ENCODE data around the gene OPA3. TPM values are rescaled to one million over a fixed set of nuclear protein-coding genes. Genes with fewer than 3 reads are reported as not detected.
A peak's percentile ranks its signal among the peaks of the same experiment; 100 is the strongest.
"Not testable (repeated sequence)": the region's sequence is repeated elsewhere in the genome, so short reads cannot be mapped to it uniquely, and the experiment has no call there.

Gene OPA3
- total RNA-seq, 2 experiments from 2014 or later: 13.7 to 14.3 TPM

- H3K9me3 Mint-ChIP-seq: no peaks in the 10 kb centered on the region
These were observed 31.4 kb upstream of the OPA3 start for GRCh38 chr19:45615795-45616703.

DNA sequence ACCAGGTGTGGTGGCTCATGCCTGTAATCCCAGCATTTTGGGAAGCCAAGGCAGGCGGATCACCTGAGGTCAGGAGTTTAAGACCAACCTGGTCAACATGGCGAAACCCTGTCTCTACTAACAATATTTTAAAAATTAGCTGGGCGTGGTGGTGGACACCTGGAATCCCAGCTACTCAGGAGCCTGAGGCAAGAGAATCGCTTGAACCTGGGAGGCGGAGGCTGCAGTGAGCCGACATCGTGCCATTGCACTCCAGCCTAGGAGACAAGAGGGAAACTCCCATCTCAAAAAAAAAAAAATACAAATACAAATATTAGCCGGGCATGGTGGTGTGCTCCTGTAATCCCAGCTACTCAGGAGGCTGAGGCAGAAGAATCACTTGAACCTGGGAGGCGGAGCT lies 30.5 kb upstream of the OPA3 start:
- intact Hi-C loops (cut with micrococcal nuclease); H3K4me3 Mint-ChIP-seq; H3K9me3 Mint-ChIP-seq; H3K27me3 Mint-ChIP-seq; DNase-seq; ATAC-seq: not testable (repeated sequence)
- peaks cover 56% of the 10 kb centered on the region for H3K36me3 Mint-ChIP-seq (ENCODE audit: low read depth)
- CTCF ChIA-PET: interaction anchor here (2.3 kb wide), 1 partner anchor 27 kb away, joined by 15 read pairs; no protein-coding TSS in a partner anchor
- peak overlapping the region; percentile 92 for H3K27ac Mint-ChIP-seq
- peaks cover 23% of the 10 kb centered on the region for H3K4me1 Mint-ChIP-seq (ENCODE audit: low read depth)
- POLR2A ChIA-PET: interaction anchor here (0.7 to 5.2 kb wide), 5 partner anchors 11 to 77 kb away, joined by 3 to 30 read pairs (median 6); partner anchors contain the start of gene SNRPD2

More at GRCh38 chr19:45615795-45616703, 31.4 kb upstream of the OPA3 start:
- ChIA-PET POLR2A (interaction anchor here (0.6 to 5.2 kb wide), 4 partner anchors 20 to 75 kb away, joined by 4 to 30 read pairs (median 7); no protein-coding TSS in a partner anchor), CTCF (interaction anchor here (1.0 to 2.0 kb wide), 3 partner anchors 10 to 30 kb away, joined by 3 to 7 read pairs (median 6); no protein-coding TSS in a partner anchor)
- Mint-ChIP-seq H3K4me3 (no peak overlapping the region), H3K27me3 (no peaks in the 10 kb centered on the region), H3K27ac (peak overlapping the region; percentile 43), H3K36me3 (ENCODE audit: low read depth) (peaks cover 55% of the 10 kb centered on the region), H3K4me1 (ENCODE audit: low read depth) (peaks cover 23% of the 10 kb centered on the region)
- TF ChIP-seq, protein P1, sequence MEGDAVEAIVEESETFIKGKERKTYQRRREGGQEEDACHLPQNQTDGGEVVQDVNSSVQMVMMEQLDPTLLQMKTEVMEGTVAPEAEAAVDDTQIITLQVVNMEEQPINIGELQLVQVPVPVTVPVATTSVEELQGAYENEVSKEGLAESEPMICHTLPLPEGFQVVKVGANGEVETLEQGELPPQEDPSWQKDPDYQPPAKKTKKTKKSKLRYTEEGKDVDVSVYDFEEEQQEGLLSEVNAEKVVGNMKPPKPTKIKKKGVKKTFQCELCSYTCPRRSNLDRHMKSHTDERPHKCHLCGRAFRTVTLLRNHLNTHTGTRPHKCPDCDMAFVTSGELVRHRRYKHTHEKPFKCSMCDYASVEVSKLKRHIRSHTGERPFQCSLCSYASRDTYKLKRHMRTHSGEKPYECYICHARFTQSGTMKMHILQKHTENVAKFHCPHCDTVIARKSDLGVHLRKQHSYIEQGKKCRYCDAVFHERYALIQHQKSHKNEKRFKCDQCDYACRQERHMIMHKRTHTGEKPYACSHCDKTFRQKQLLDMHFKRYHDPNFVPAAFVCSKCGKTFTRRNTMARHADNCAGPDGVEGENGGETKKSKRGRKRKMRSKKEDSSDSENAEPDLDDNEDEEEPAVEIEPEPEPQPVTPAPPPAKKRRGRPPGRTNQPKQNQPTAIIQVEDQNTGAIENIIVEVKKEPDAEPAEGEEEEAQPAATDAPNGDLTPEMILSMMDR (IDR thresholded peaks at IDR 0.05): no peak
- peak; percentile 93 for DNase-seq
- ATAC-seq: peak; percentile 92
- intact Hi-C loops (cut with micrococcal nuclease): no loop called here

- ATAC-seq (peak; percentile 78), DNase-seq (peak; percentile 70)
- intact Hi-C loops (cut with micrococcal nuclease): no loop called here
- Mint-ChIP-seq H3K36me3 (ENCODE audit: low read depth) (peaks cover 65% of the 10 kb centered on the region), H3K27me3 (no peaks in the 10 kb centered on the region), H3K9me3 (peaks cover 5% of the 10 kb centered on the region), H3K4me1 (ENCODE audit: low read depth) (peaks cover 23% of the 10 kb centered on the region), H3K4me3 (no peak overlapping the region), H3K27ac (peak overlapping the region; percentile 92)
- POLR2A ChIA-PET: interaction anchor here (0.7 to 5.2 kb wide), 5 partner anchors 10 to 78 kb away, joined by 3 to 30 read pairs (median 5); partner anchors contain the start of gene SNRPD2
- TF ChIP-seq, protein P1 (IDR thresholded peaks at IDR 0.05): no peak
- CTCF ChIA-PET: interaction anchor here (0.5 to 2.3 kb wide), 3 partner anchors 28 to 67 kb away, joined by 3 to 15 read pairs (median 3); no protein-coding TSS in a partner anchor
These were observed 29.5 kb upstream of the OPA3 start for GRCh38 chr19:45613926-45614725.

GRCh38 chr19:45608948-45609347 lies 24.3 kb upstream of the OPA3 start:
- ATAC-seq (no peak), DNase-seq (no peak)
- Mint-ChIP-seq H3K27me3 (no peaks in the 10 kb centered on the region), H3K27ac (peak overlapping the region; percentile 74), H3K4me1 (ENCODE audit: low read depth) (peaks cover 20% of the 10 kb centered on the region), H3K36me3 (ENCODE audit: low read depth) (peaks cover 37% of the 10 kb centered on the region), H3K4me3 (no peak overlapping the region), H3K9me3 (peaks cover 7% of the 10 kb centered on the region)
- intact Hi-C loops (cut with micrococcal nuclease): no loop called here
- CTCF ChIA-PET: no interaction called here
- TF ChIP-seq, protein P1 (IDR thresholded peaks at IDR 0.05): no peak
- POLR2A ChIA-PET: no interaction called here
